SH-SY5Y (cell line): Measurements from ENCODE around the gene TTC28.

Source experiments
- GATA2 ChIP-seq: IDR thresholded peaks from 2 replicates; pipeline ENCODE4 v1.6.1; 2011; ENCODE audit warnings: mild to moderate bottlenecking, low read depth, low read length
- GATA3 ChIP-seq: IDR thresholded peaks from 2 replicates; pipeline ENCODE4 v1.6.1; 2011; ENCODE audit warnings: low read depth, mild to moderate bottlenecking, low read length, moderate library complexity

DNA sequence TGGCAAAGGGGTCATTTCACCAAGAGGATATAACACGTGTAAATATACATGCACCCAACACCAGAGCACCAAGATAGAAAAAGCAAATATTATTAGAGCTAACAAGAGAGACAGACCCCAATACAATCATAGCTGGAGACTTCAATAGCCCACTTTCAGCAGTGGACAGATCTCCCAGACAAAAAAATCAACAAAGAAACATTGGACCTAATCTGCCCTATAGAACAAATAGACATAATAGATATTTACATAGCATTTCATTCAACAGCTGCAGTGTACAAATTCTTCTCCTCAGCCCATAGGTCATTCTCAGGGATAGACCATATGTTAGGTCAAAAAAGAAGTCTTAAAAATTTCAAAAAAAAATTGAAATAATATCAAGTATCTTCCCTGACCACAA, 312.8 kb downstream of the TTC28 start:
- TF ChIP-seq GATA2 = no peak
- TF ChIP-seq GATA3 = no peak
